H9 (cell line): ENCODE results near the gene SAMD14. TPM values are rescaled to one million over a fixed set of nuclear protein-coding genes. Genes with fewer than 3 reads are reported as not detected.
A peak's percentile ranks its signal among the peaks of the same experiment; 100 is the strongest.

Experiments
- DNase-seq: peaks from one replicate; pipeline ENCODE4 v3.0.0-alpha.2; 2017
- H2AFZ ChIP-seq: one replicate; pipeline ENCODE4 v1.6.1; 2013; ENCODE audit warnings: mild to moderate bottlenecking, low read length, control low read depth, moderate library complexity
- H2AK5ac ChIP-seq: 2 replicates; pipeline ENCODE4 v1.6.1; 2013; ENCODE audit warnings: low read length, control low read depth, mixed read lengths; ENCODE audit not compliant: insufficient read length
- H2BK120ac ChIP-seq: one replicate; pipeline ENCODE4 v1.6.1; 2013; ENCODE audit warnings: low read depth, mild to moderate bottlenecking, low read length, control low read depth, inconsistent platforms; ENCODE audit not compliant: poor library complexity, severe bottlenecking
- H2BK12ac ChIP-seq: 2 replicates; pipeline ENCODE4 v1.6.1; 2013; ENCODE audit warnings: low read length, control low read depth, mixed read lengths, low read depth; ENCODE audit not compliant: insufficient read length
- H2BK15ac ChIP-seq: 2 replicates; pipeline ENCODE4 v1.6.1; 2013; ENCODE audit warnings: low read depth, low read length, control low read depth
- H2BK20ac ChIP-seq: one replicate; pipeline ENCODE4 v1.6.1; 2013; ENCODE audit warnings: low read depth, mild to moderate bottlenecking, low read length, control low read depth, inconsistent platforms; ENCODE audit not compliant: poor library complexity, severe bottlenecking
- H2BK5ac ChIP-seq: 2 replicates; pipeline ENCODE4 v1.6.1; 2013; ENCODE audit warnings: low read length, control low read depth, mixed read lengths; ENCODE audit not compliant: insufficient read length
- H3K14ac ChIP-seq: 2 replicates; pipeline ENCODE4 v1.6.1; 2013; ENCODE audit warnings: low read length, control low read depth; ENCODE audit not compliant: insufficient read depth
- H3K18ac ChIP-seq: 2 replicates; pipeline ENCODE4 v1.6.1; 2013; ENCODE audit warnings: low read depth, mild to moderate bottlenecking, mixed read lengths, low read length, control low read depth; ENCODE audit not compliant: insufficient read length
- H3K23ac ChIP-seq: 2 replicates; pipeline ENCODE4 v1.6.1; 2013; ENCODE audit warnings: low read length, control low read depth, mixed read lengths, low read depth; ENCODE audit not compliant: insufficient read length
- H3K23me2 ChIP-seq: 2 replicates; pipeline ENCODE4 v1.6.1; 2013; ENCODE audit warnings: low read depth, mild to moderate bottlenecking, mixed read lengths, low read length, control low read depth; ENCODE audit not compliant: insufficient read length, poor library complexity, severe bottlenecking
- H3K27ac ChIP-seq: 2 replicates; pipeline ENCODE4 v1.5.1; 2013; ENCODE audit warnings: low read length, control low read depth, mixed read lengths, low read depth; ENCODE audit not compliant: insufficient read length
- H3K27me3 ChIP-seq: 2 replicates; pipeline ENCODE4 v1.6.1; 2013; ENCODE audit warnings: low read length, control low read depth, inconsistent platforms; ENCODE audit not compliant: insufficient read depth
- H3K4ac ChIP-seq: 2 replicates; pipeline ENCODE4 v1.6.1; 2013; ENCODE audit warnings: low read depth, mild to moderate bottlenecking, control low read depth, inconsistent platforms, low read length, moderate library complexity
- H3K4me1 ChIP-seq: 2 replicates; pipeline ENCODE4 v1.6.1; 2013; ENCODE audit warnings: low read length, control low read depth, inconsistent platforms; ENCODE audit not compliant: insufficient read depth
- H3K4me2 ChIP-seq: 2 replicates; pipeline ENCODE4 v1.6.1; 2013; ENCODE audit warnings: low read length, control low read depth, mixed read lengths; ENCODE audit not compliant: insufficient read length, insufficient read depth
- H3K56ac ChIP-seq: 2 replicates; pipeline ENCODE4 v1.6.1; 2013; ENCODE audit warnings: low read depth, mild to moderate bottlenecking, mixed read lengths, low read length, control low read depth; ENCODE audit not compliant: insufficient read length
- H3K79me1 ChIP-seq: 2 replicates; pipeline ENCODE4 v1.6.1; 2013; ENCODE audit warnings: low read depth, mild to moderate bottlenecking, moderate library complexity, low read length, control low read depth, inconsistent platforms; ENCODE audit not compliant: insufficient read depth, poor library complexity, severe bottlenecking
- H3K79me2 ChIP-seq: 2 replicates; pipeline ENCODE4 v1.6.1; 2013; ENCODE audit warnings: low read length, control low read depth, inconsistent platforms; ENCODE audit not compliant: insufficient read depth
- H3K9ac ChIP-seq: 2 replicates; pipeline ENCODE4 v1.6.1; 2013; ENCODE audit warnings: low read length, control low read depth, mixed read lengths; ENCODE audit not compliant: insufficient read length; ENCODE audit errors: extremely low read depth
- H3K9me3 ChIP-seq: one replicate; pipeline ENCODE4 v1.6.1; 2013; ENCODE audit warnings: low read depth, low read length, inconsistent platforms; ENCODE audit not compliant: control insufficient read depth
- H3T11ph ChIP-seq: one replicate; pipeline ENCODE4 v1.6.1; 2013; ENCODE audit warnings: mild to moderate bottlenecking, low read length, control low read depth, inconsistent platforms
- H4K20me1 ChIP-seq: one replicate; pipeline ENCODE4 v1.6.1; 2013; ENCODE audit not compliant: control insufficient read depth, insufficient read length, insufficient read depth
- H4K5ac ChIP-seq: 2 replicates; pipeline ENCODE4 v1.6.1; 2013; ENCODE audit warnings: low read depth, mild to moderate bottlenecking, mixed read lengths, low read length, control low read depth; ENCODE audit not compliant: insufficient read length
- H4K8ac ChIP-seq: replicated peaks from 2 replicates; pipeline ENCODE4 v1.6.1; 2013; ENCODE audit warnings: low read length, control low read depth, mixed read lengths, low read depth; ENCODE audit not compliant: insufficient read length
- H4K91ac ChIP-seq: 2 replicates; pipeline ENCODE4 v1.6.1; 2013; ENCODE audit warnings: low read depth, mild to moderate bottlenecking, moderate library complexity, mixed read lengths, low read length, control low read depth; ENCODE audit not compliant: insufficient read length
- H3K27ac Mint-ChIP-seq, 3 experiments: 2 replicates in 2 of 3; 3 replicates in 1 of 3; pipeline ENCODE4 v1.8.0; 2020 to 2021; ENCODE audit warnings: mixed read lengths in 3 of 3, mild to moderate bottlenecking in 1 of 3, moderate library complexity in 1 of 3
- H3K27me3 Mint-ChIP-seq: 2 replicates; pipeline ENCODE4 v1.8.0; 2021; ENCODE audit warnings: low read depth, mild to moderate bottlenecking, moderate library complexity, mixed read lengths
- H3K36me3 Mint-ChIP-seq, 3 experiments: 2 replicates in 2 of 3; 3 replicates in 1 of 3; pipeline ENCODE4 v1.8.0; 2020 to 2021; ENCODE audit warnings: low read depth in 3 of 3, mixed read lengths in 3 of 3; ENCODE audit not compliant: insufficient read depth in 1 of 3
- H3K4me1 Mint-ChIP-seq, 2 experiments: 2 replicates each; pipeline ENCODE4 v1.8.0; 2020; ENCODE audit warnings: mixed read lengths in 2 of 2
- H3K4me3 Mint-ChIP-seq, 2 experiments: 2 replicates in 1 of 2; 3 replicates in 1 of 2; pipeline ENCODE4 v1.8.0; 2020 to 2021; ENCODE audit warnings: mild to moderate bottlenecking in 2 of 2, mixed read lengths in 2 of 2, moderate library complexity in 1 of 2
- H3K9me3 Mint-ChIP-seq, 2 experiments: 2 replicates in 1 of 2; 3 replicates in 1 of 2; pipeline ENCODE4 v1.8.0; 2020; ENCODE audit warnings: mild to moderate bottlenecking in 2 of 2, mixed read lengths in 2 of 2, moderate library complexity in 1 of 2
- WGBS: extraction: QIAGEN DNeasy Blood & Tissue Kit; methylation state at CpG from one replicate; pipeline ENCODE4 v1.1.7; 2013; ENCODE audit warnings: missing lambda C conversion rate, low lambda C conversion rate, mixed read lengths; ENCODE audit not compliant: insufficient read length; ENCODE audit errors: extremely low coverage; 5-methylcytosine and 5-hydroxymethylcytosine counted together
- total RNA-seq: library from RNA; stranded (reverse); gene quantifications from 2 replicates; pipeline ENCODE4 v1.2.1, GENCODE V29; 2021
- TF ChIP-seq, protein P1 (sequence below): fragments of 200-600 bp; sonication (generic); conservative IDR thresholded peaks from 3 replicates; pipeline ENCODE4 v1.8.0; 2021; ENCODE audit warnings: antibody characterized with exemption, mild to moderate bottlenecking

SAMD14 gene
- total RNA-seq, 1 experiment from 2014 or later: 5.9 TPM

DNA sequence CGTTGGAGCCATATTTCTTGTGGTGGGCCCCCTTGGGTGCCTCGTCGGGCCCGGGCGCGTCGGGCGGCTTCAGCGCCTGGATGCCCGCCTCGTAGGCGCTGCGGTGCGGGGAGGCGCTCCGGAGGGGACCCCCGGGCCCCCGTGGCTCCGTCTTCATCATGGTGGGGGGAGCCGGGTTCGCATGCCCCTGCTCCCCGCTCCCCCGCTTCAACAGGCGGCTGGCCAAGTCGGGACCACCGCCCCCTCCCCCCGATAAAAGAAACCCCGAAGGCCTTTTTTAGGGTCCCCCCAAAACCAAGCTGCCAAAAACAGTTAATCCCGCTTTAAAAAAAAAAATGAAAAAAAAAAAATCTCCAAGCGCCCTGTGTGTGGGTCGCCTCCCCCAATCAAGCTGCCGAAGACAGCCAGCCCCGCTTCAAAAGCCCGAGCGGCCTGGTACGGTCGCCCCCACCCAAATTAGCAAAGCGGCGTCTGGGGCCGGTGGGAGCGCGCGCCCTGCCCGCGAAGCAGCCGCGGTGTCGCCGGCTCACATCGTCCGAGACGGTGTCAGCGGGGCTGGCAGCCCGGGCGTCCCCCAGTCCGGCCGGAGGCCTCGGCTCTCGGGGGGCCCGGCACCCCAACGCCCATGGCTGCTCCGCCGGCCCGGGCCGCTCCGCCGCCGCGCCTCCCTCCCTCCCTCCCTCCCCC is 20.5 kb upstream of the SAMD14 start, which contains the start of gene PPP1R9B:
Gene PPP1R9B, minus strand, starts transcription at position 324 of the 687 bp plus-strand sequence. Its CDS starts 164 bp downstream, at position 160.
- Mint-ChIP-seq H3K36me3 (peaks cover 0 to 2% (median 0%) of the 10 kb centered on the region in 3 experiments; a peak in 1 of 7 replicates), H3K4me3 (peak within 1 kb of the TSS; percentile 75 to 88), H3K4me1 (peaks cover 34 to 50% of the 10 kb centered on the region in 2 experiments), H3K9me3 (no peaks in the 10 kb centered on the region), H3K27ac (peak within 1 kb of the TSS in 2 of 3 experiments; percentile 75 to 80; a peak in 3 of 7 replicates), H3K27me3 (peaks cover 13% of the 10 kb centered on the region)
- H3K79me1 ChIP-seq: no peaks in the 10 kb centered on the region
- H3K9ac ChIP-seq: no peak within 1 kb of the TSS
- TF ChIP-seq, protein P1, sequence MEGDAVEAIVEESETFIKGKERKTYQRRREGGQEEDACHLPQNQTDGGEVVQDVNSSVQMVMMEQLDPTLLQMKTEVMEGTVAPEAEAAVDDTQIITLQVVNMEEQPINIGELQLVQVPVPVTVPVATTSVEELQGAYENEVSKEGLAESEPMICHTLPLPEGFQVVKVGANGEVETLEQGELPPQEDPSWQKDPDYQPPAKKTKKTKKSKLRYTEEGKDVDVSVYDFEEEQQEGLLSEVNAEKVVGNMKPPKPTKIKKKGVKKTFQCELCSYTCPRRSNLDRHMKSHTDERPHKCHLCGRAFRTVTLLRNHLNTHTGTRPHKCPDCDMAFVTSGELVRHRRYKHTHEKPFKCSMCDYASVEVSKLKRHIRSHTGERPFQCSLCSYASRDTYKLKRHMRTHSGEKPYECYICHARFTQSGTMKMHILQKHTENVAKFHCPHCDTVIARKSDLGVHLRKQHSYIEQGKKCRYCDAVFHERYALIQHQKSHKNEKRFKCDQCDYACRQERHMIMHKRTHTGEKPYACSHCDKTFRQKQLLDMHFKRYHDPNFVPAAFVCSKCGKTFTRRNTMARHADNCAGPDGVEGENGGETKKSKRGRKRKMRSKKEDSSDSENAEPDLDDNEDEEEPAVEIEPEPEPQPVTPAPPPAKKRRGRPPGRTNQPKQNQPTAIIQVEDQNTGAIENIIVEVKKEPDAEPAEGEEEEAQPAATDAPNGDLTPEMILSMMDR: no peak
- no peak within 1 kb of the TSS for H4K91ac ChIP-seq
- H3T11ph ChIP-seq: no peak within 1 kb of the TSS
- no peak within 1 kb of the TSS for H3K23ac ChIP-seq
- no peak within 1 kb of the TSS for H3K14ac ChIP-seq
- no peak within 1 kb of the TSS for H2BK20ac ChIP-seq
- peaks cover 3% of the 10 kb centered on the region for H4K20me1 ChIP-seq
- no peak within 1 kb of the TSS for H3K4ac ChIP-seq
- WGBS: no CpG with 5 or more reads among the region's 69 CpGs
- no peak within 1 kb of the TSS for H4K8ac ChIP-seq
- H3K23me2 ChIP-seq: peaks cover 25% of the 10 kb centered on the region
- no peak within 1 kb of the TSS for H4K5ac ChIP-seq
- H3K4me2 ChIP-seq: peak within 1 kb of the TSS; percentile 78
- H2AFZ ChIP-seq: no peak within 1 kb of the TSS
- DNase-seq: no peak
- peak within 1 kb of the TSS; percentile 1 for H3K18ac ChIP-seq
- no peaks in the 10 kb centered on the region for H3K79me2 ChIP-seq
- H3K27me3 ChIP-seq: no peaks in the 10 kb centered on the region; the same call in 1 of the 2 replicates
- H3K27ac ChIP-seq: no peak within 1 kb of the TSS
- no peak within 1 kb of the TSS for H2AK5ac ChIP-seq
- H3K9me3 ChIP-seq: no peaks in the 10 kb centered on the region
- H2BK15ac ChIP-seq: no peak within 1 kb of the TSS
- H2BK5ac ChIP-seq: no peak within 1 kb of the TSS
- peaks cover 4% of the 10 kb centered on the region; the same call in 1 of the 2 replicates for H3K4me1 ChIP-seq
- no peak within 1 kb of the TSS for H2BK120ac ChIP-seq
- H2BK12ac ChIP-seq: no peak within 1 kb of the TSS
- H3K56ac ChIP-seq: no peak within 1 kb of the TSS
